GM21528 (cell line): Measurements from ENCODE around the gene SLC9A5.

ENCODE experiments used
- ATAC-seq: cut with Tn5 transposase; IDR thresholded peaks from one replicate; pipeline ENCODE4 v1.9.1; 2021; ENCODE audit warnings: mild to moderate bottlenecking, moderate library complexity; ENCODE audit not compliant: unreplicated experiment, low FRiP score

SLC9A5 gene, protein sequence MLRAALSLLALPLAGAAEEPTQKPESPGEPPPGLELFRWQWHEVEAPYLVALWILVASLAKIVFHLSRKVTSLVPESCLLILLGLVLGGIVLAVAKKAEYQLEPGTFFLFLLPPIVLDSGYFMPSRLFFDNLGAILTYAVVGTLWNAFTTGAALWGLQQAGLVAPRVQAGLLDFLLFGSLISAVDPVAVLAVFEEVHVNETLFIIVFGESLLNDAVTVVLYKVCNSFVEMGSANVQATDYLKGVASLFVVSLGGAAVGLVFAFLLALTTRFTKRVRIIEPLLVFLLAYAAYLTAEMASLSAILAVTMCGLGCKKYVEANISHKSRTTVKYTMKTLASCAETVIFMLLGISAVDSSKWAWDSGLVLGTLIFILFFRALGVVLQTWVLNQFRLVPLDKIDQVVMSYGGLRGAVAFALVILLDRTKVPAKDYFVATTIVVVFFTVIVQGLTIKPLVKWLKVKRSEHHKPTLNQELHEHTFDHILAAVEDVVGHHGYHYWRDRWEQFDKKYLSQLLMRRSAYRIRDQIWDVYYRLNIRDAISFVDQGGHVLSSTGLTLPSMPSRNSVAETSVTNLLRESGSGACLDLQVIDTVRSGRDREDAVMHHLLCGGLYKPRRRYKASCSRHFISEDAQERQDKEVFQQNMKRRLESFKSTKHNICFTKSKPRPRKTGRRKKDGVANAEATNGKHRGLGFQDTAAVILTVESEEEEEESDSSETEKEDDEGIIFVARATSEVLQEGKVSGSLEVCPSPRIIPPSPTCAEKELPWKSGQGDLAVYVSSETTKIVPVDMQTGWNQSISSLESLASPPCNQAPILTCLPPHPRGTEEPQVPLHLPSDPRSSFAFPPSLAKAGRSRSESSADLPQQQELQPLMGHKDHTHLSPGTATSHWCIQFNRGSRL

DNA sequence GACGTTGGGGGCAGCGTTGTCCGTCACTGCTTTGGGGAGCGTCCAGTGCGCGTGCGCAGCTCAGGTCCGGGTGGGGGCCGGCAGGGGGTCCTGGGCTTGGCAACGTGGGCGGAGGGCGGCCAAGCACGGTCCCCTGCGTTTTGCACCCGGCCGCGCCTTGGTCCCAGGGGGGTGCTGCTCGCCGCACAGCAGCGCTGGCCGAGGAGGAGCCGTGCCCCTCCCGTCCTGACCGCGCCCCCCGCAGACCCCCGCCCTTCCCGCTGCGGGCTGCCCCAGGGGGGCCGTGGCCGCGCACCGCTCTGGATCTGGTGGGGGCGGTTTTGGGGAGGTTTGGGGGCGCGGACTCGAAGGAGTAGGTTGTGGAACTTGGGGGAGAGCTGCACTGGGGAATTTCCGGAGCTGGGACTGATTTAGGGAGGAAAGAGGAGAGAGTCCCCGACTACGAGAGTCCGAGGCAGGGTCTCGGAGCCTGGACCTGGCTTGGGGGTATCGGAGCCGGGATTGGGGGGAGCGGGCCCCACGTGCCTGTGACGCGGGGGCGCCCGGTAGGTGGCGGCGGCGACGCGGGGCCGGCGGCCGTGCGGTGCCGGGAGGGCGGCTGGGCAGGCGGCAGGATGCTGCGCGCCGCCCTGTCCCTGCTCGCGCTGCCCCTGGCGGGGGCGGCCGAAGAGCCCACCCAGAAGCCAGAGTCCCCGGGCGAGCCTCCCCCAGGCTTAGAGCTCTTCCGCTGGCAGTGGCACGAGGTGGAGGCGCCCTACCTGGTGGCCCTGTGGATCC is at the start of gene SLC9A5:
TSS of gene SLC9A5 (plus strand) at position 579 of the 777 bp plus-strand sequence. CDS start at position 615, 36 bp downstream.
- no peak for ATAC-seq

DNA sequence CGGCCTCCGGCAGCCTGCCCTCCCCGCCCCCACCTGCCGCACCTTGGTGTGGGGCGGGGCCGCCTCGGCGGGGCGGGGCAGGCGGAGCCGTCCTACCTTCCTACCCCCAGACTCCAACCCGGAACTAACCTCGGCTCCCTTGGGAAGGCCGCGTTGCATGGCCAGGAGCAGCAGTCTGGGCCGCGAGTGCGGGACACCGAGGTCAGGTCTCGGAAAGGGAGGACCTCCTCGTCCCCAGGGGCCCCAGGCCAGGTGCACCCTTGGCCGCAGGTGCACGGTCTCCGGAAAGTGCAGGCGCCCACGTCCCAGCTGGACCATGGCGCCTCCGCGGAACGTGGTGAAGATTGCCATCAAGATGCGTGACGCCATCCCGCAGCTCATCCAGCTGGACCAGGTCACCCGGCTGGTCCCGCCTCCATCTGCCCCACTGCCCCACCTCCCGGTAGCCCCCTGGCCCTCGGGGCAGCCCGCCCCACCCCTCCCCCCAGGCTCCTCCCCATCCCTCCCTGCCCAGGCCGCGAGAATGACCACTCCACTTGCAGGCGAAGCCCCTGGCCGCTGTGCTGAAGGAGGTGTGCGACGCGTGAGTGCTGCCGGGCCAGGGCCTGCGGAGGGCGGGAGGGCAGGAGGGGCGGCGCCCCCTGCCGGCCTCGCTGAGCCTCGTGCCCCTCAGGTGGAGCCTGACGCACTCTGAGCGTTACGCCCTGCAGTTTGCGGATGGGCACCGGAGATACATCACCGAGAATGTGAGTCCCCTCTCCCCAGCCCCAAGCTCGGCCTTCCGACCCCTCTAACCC is 49.6 kb upstream of the SLC9A5 start, which contains the start of gene ELMO3:
TSS of gene ELMO3 (plus strand) at position 121 of the 797 bp plus-strand sequence. CDS start at position 317, 196 bp downstream.
- ATAC-seq = no peak

DNA sequence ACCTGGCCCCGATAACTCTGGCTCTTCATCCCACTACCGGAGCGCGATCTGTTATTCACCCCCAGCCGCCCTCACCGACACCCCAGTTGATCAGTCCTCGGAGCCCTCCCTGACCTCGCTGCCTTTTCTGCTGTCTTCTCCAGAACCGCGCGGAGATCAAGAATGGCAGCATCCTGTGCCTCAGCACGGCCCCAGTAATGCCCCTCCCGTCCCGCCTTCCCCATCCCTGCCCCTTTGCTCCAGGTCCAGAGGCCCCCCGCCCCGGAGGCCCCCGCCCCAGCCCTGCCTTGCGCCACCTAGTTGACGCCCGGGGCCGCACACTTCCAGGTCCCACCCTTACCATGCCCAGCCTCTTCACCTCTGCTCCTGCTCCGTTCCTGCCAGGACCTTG is 49.0 kb upstream of the SLC9A5 start:
- no peak for ATAC-seq

DNA sequence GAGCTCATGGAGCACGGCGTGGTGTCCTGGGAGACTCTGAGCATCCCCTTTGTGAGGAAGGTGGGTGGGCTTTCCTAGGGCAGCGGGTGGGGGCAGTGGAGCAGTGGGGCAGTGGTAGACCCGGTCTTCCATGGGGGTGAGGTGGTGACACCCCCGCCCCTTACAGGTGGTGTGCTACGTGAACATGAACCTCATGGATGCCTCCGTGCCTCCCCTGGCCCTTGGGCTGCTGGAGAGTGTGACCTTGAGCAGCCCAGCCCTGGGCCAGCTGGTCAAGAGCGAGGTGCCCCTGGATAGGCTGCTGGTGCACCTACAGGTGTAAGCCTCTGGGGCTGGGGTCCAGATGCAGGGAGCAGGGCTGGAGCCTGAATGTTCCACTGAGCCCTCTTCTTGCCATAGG is 48.3 kb upstream of the SLC9A5 start:
- no peak for ATAC-seq

DNA sequence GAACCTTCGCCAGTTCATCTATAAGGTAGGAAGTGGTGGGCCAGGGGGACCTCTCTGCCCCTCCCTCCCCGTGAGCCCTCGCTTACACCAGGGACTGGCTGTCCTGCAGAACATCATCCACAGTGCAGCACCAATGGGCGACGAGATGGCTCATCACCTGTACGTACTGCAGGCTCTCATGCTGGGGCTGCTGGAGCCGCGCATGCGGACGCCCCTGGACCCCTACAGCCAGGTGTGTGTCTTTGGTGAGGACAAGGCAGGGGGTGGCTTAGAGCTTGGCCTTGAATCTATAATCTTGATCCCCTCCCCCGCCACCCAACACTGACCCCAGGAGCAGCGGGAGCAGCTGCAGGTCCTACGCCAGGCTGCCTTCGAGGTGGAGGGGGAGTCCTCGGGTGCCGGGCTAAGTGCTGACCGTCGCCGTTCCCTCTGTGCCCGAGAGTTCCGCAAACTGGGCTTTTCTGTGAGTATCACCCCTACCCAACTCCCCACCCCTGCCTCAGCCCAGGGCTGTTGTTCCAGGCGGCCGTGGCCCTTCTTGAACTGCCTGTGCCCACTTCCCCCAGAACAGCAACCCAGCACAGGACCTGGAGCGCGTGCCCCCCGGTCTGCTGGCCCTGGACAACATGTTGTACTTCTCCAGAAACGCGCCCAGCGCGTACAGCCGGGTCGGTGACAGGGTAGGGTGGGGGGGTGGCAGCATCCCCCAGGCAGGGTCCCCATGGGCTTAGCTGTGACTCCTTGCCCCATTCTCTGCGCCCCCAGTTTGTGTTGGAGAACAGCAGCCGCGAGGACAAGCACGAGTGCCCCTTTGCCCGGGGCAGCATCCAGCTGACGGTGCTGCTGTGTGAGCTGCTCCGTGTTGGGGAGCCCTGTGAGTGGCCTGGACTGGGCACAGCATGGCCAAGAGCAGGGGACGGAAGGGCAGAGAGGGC is 47.1 kb upstream of the SLC9A5 start:
- no peak for ATAC-seq

DNA sequence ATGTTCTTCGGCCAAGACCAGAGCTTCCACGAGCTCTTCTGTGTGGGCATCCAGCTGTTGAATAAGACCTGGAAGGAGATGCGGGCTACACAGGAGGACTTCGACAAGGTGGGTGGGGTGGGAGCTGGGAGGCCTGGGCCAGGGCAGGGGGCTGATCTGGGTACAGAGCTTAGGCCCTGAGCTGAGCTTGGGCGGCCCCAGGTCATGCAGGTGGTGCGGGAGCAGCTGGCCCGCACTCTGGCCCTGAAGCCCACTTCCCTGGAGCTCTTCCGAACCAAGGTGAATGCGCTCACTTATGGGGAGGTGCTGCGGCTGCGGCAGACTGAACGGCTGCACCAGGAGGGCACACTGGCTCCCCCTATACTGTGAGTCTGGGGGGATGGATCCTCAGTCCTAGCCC is 46.4 kb upstream of the SLC9A5 start:
- ATAC-seq = no peak

DNA sequence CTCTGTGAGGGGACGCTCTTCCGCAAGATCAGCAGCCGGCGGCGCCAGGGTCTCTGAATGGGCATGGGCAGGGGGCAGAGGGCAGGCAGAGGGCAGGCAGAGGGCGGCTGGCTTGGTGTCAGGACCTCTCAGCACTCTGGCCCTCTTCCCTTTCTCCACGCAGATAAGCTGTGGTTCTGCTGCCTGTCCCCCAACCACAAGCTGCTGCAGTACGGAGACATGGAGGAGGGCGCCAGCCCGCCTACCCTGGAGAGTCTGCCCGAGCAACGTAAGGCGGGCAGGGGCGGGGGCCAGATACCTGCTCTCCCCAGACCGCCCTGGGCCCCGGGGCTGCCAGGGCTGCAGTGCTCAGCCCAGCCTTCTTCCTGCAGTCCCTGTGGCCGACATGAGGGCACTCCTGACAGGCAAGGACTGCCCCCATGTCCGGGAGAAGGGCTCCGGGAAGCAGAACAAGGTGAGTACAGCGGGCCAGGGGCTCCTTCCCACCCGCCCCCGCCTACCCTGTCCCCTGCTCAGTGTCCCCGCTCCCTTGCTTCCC is 45.8 kb upstream of the SLC9A5 start:
- ATAC-seq = no peak

DNA sequence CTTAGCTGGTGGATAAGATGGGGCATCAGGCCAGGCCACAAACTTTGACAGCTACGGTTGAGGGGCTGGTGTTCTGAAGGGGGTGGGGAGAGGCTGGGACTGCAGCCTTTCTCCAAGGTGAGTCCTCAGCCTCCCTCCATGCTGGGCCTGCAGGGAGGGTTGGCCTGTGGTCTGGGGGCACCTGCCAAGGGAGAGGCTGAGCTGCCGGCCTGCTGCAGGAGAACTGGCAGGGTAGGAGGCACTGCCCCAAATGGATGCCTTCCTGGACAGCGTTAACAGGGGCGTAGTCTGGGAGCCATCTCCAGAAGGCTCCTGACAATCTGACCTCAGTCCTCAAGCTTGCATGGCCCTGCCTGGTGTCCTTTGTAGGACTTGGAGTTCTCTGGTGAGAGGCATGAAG is 44.7 kb upstream of the SLC9A5 start:
- no peak for ATAC-seq

DNA sequence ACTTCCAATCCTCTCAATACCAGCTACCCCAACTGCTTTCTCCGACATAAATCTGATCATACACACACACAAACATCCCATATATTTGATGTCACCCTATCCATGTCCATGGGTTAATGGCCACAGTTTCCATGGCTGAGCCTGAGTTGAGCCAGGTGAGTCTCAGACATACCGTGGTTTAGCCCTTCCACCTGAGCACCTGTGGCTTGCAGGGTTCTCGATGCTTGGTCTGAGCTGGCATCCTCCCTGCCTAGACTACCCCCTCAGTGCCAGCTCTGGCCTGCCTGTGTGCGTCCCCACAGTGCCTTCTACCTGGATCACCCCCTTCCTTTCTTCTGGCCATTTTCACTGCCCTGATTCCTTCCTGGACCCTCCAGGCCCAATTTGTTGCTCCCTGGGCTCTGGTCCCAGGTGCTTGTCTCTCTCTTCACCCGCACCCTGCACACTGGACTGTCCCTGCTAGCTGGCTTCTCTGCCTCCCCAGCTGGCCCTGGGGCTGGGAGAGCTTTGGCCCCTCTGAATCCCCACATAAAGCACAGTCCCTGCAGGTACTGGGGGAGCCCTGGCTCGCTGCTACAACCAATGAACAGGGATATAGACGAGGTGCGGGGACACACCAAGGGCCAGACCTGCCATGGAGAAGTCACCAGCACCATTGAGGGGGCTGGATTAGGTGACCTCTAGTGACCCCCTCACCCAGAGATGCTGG is 42.5 kb upstream of the SLC9A5 start:
- no peak for ATAC-seq

DNA sequence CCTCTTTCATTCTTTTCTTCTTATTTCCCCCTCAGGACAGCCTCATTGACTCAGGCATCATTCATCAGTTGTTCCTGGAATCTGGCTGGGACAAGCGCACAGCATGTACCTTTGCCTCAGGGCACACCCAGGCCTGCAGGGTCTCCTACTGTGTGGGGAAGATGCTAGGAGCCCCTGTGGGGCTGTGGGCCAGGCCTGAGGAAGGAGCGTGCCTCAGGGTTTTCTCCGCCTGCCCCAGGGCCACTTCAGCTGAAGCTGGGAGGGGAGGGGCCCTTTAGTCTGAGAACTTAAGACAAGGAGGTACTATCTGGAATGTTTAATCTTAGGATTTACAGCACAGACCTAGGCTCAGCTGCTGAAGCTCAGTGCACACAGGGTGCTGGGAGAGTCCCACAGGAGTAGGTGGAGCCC is 41.9 kb upstream of the SLC9A5 start:
- ATAC-seq = no peak

DNA sequence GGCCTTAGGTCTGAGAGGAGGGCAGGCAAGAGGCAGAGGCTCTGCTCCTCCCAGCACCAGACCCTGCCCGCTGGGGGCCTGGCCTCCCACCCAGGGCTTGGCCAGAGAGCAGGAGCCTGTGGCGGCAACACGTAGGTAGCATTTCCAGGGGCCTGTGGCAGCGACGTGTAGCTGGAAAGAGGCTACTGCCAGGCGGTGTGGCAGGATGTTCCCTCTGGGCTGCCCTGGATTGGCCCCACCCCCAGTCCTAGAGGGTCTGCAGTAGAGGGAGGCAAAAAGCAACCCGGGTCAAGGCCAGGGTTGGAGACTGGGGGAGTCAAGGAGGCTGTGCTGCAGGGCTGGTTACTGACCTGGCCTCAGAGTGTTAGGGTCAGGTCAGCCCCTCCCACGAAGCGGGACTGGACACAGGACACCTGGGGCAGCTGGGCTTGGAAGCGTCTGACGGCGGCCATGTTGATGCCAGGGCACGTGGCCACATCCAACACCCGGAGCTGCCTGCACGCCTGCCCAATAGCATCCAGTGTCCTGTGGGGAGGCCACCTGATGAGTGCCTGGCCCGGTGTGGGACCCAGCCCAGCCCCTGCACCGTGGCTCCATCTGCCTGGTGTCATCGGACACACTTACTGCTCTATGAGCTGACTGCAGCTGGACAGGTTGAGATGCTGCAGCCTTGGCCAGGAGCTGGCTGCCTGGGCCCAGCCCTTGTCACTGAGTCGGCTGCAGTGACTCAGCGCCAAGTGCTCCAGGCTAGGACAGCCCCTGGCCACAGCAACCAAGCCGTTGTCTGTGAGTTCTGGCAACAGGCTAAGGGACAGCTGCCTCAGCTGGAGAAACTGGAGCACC is 41.3 kb upstream of the SLC9A5 start:
- ATAC-seq = no peak

DNA sequence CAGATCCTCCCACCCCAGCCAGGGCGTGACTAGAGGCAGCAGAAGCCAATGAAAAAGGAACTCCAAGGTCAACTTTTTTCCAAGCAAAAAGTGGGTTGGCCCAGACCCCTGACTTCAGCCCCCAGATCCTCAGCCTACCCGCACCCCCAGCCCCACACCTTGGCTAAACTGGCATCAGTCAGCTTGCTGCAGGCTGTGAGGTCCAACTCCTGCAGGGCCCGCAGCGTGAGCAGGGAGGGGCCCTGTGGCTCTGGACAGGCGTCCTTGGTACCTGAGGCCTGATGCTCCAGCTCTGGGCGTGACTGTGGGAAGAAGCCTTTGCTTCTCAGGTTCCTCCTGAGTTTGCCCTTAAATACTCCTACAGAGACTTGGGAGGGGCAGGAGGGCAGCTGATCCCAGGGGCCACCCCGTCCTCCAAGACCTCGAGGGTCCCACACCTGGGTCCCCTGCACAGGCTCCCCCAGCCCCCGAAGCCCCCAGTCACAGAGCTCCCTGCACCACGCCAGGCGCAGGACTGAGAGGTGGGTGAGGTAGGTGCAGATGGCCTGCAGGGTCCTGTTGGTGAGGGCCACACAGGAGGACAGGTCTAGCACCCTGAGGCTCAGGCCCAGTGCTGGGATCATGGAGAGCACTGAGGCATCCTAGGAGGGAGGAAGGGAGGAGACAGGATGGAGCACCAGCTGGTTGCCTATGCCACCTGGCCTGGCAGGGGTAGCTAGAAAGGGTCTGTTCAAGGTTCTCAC is 40.5 kb upstream of the SLC9A5 start:
- no peak for ATAC-seq

DNA sequence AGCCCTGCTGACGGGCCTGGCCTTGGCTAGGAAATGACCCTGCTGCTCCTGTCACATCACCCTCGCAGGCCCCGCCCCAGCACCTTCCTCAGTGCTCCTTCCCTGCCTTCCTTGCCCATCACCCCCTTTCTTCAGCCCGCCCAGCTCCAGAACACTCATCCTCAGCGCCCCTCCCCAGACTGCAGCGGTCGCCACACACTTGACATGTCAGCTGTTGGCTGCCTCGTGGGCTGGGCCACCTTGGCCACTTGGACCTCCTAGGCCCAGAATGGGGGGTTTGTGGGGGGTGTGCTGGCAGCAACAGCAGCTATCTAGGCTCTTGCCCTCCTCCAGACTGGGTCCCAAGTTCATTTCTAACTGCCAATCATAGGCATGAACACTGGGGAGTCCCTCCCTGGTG is 39.2 kb upstream of the SLC9A5 start:
- no peak for ATAC-seq

DNA sequence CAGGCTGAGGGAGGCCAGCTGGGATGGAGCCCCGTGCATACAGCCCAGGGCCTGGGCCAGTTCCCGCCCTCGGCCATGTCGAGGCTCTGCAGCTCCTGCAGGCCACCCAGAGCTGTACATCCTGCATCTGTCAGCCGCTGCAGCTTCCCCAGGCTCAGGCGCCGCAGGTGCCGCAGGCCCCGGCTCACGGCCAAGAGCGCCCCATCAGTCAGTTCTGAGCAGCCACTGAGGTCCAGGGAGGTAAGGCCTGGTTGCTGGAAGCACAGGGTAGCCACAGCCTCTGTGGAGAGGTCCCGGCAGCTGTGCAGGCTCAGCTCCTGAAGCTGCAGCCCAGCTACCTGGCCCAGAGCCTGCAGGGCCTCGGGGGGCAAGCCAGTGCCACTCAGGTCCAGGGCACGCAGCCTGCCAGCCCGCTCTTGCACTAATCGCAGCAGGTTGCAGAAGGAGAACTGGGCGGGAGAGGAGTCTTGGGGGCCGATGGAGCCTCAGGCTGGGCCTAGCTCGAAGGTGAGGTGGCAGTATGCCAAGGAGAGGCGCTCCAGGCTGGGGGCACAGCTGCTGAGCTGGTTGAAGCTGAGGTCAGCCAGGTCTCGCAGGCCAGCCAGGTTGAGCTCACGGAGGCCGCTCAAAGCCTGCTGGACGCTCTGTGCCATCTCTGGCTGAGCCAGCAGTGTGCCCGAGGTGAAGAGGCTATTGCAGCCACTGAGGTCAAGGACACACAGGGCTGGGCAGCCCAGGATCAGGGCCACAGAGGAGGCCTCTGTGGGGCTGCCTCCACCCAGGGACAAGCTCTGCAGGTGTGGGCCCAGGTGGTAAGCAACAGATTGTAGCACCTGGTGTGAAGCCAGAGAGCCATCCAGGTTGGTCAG is 38.5 kb upstream of the SLC9A5 start:
- no peak for ATAC-seq

DNA sequence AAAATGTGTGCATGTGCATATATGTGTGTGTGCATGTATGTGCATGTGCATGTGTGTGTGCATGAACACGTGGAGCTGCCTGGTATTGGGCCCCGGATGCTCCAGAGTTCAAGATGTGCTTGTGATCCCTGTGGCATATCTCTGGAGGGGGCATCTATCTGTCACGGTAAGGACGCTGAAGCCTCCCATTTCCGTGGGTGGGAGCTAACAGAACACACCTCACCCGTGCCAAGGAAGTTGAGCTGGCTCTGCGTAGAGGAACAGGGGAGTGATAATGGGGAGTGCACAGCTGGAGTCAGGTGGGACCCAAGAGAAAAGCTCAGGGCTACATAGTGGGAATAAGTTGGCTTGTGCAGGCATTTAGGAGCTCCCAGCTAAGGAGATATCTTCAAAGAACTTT is 37.1 kb upstream of the SLC9A5 start:
- ATAC-seq = no peak
